Trophoblast cell (in vitro differentiated cells and primary cell): ENCODE data around the gene ELOVL7.

Experiments
- DNase-seq, 2 donors: peaks; one replicate each; pipeline ENCODE4 v3.0.0-alpha.2; 2016
- H2AFZ ChIP-seq: 2 replicates; pipeline ENCODE4 v1.6.1; 2013; ENCODE audit warnings: low read length, moderate library complexity, mild to moderate bottlenecking; ENCODE audit not compliant: insufficient read depth, poor library complexity
- H2AK5ac ChIP-seq: 2 replicates; pipeline ENCODE4 v1.6.1; 2013; ENCODE audit warnings: mild to moderate bottlenecking, low read length
- H2BK120ac ChIP-seq: 2 replicates; pipeline ENCODE4 v1.6.1; 2013; ENCODE audit warnings: low read length, mild to moderate bottlenecking, moderate library complexity; ENCODE audit not compliant: insufficient read depth, poor library complexity
- H2BK12ac ChIP-seq: 2 replicates; pipeline ENCODE4 v1.6.1; 2013; ENCODE audit warnings: mild to moderate bottlenecking, low read length, moderate library complexity
- H2BK5ac ChIP-seq: 2 replicates; pipeline ENCODE4 v1.6.1; 2013; ENCODE audit warnings: low read length, low read depth, moderate library complexity, mild to moderate bottlenecking; ENCODE audit not compliant: poor library complexity
- H3K14ac ChIP-seq: 2 replicates; pipeline ENCODE4 v1.6.1; 2013; ENCODE audit warnings: mild to moderate bottlenecking, low read length
- H3K18ac ChIP-seq: 2 replicates; pipeline ENCODE4 v1.6.1; 2013; ENCODE audit warnings: mild to moderate bottlenecking, low read length
- H3K23ac ChIP-seq: 2 replicates; pipeline ENCODE4 v1.6.1; 2013; ENCODE audit warnings: low read length
- H3K27ac ChIP-seq: 2 replicates; pipeline ENCODE4 v1.5.1; 2013; ENCODE audit warnings: low read depth, mild to moderate bottlenecking, inconsistent platforms, low read length, moderate library complexity
- H3K27me3 ChIP-seq: 2 replicates; pipeline ENCODE4 v1.6.1; 2013; ENCODE audit warnings: inconsistent platforms, mild to moderate bottlenecking, low read length, moderate library complexity; ENCODE audit not compliant: insufficient read depth
- H3K36me3 ChIP-seq, 2 experiments: 1 replicate in 1 of 2; 2 replicates in 1 of 2; pipeline ENCODE4 v1.6.1; 2013; ENCODE audit warnings: low read length in 2 of 2, mild to moderate bottlenecking in 2 of 2, moderate library complexity in 1 of 2; ENCODE audit not compliant: insufficient read depth in 2 of 2, control insufficient read depth in 1 of 2
- H3K4ac ChIP-seq: 2 replicates; pipeline ENCODE4 v1.6.1; 2013; ENCODE audit warnings: low read depth, mild to moderate bottlenecking, low read length, moderate library complexity
- H3K4me1 ChIP-seq, 2 experiments: 1 replicate in 1 of 2; 2 replicates in 1 of 2; pipeline ENCODE4 v1.6.1; 2013; ENCODE audit warnings: low read length in 2 of 2, mild to moderate bottlenecking in 2 of 2, moderate library complexity in 1 of 2; ENCODE audit not compliant: insufficient read depth in 2 of 2, control insufficient read depth in 1 of 2
- H3K4me2 ChIP-seq: 2 replicates; pipeline ENCODE4 v1.6.1; 2013; ENCODE audit warnings: inconsistent platforms, mild to moderate bottlenecking, low read length, moderate library complexity
- H3K4me3 ChIP-seq: 2 replicates; pipeline ENCODE4 v1.5.1; 2013; ENCODE audit warnings: mild to moderate bottlenecking, low read depth, low read length, inconsistent platforms
- H3K79me1 ChIP-seq: one replicate; pipeline ENCODE4 v1.6.1; 2013; ENCODE audit warnings: low read length
- H3K79me2 ChIP-seq: 2 replicates; pipeline ENCODE4 v1.6.1; 2013; ENCODE audit warnings: low read length, mild to moderate bottlenecking; ENCODE audit not compliant: control insufficient read depth, insufficient read depth, poor library complexity
- H3K9ac ChIP-seq: 2 replicates; pipeline ENCODE4 v1.6.1; 2013; ENCODE audit warnings: mild to moderate bottlenecking, low read length
- H3K9me3 ChIP-seq: 2 replicates; pipeline ENCODE4 v1.6.1; 2013; ENCODE audit warnings: low read depth, mild to moderate bottlenecking, control low read depth, inconsistent platforms, low read length; ENCODE audit not compliant: insufficient read depth
- H4K12ac ChIP-seq: 2 replicates; pipeline ENCODE4 v1.6.1; 2013; ENCODE audit warnings: low read depth, mild to moderate bottlenecking, low read length, moderate library complexity
- H4K8ac ChIP-seq: 2 replicates; pipeline ENCODE4 v1.6.1; 2013; ENCODE audit warnings: low read depth, mild to moderate bottlenecking, low read length, moderate library complexity
- H4K91ac ChIP-seq: one replicate; pipeline ENCODE4 v1.6.1; 2013; ENCODE audit warnings: low read depth, mild to moderate bottlenecking, low read length, moderate library complexity
- WGBS: extraction: QIAGEN DNeasy Blood & Tissue Kit; methylation state at CpG from one replicate; pipeline ENCODE4 v1.1.7; 2013; ENCODE audit warnings: missing lambda C conversion rate; ENCODE audit not compliant: insufficient read length, insufficient coverage; ENCODE audit errors: extremely low coverage; 5-methylcytosine and 5-hydroxymethylcytosine counted together

ELOVL7 gene

GRCh38 chr5:60842871-60843385 lies 1.1 kb downstream of the ELOVL7 start:
- Histone ChIP-seq H4K8ac (no peak overlapping the region), H2BK120ac (no peak overlapping the region), H2AFZ (no peak overlapping the region), H3K4ac (no peak overlapping the region), H3K79me2 (no peaks in the 10 kb centered on the region), H3K18ac (no peak overlapping the region), H2AK5ac (no peak overlapping the region), H3K14ac (no peak overlapping the region), H3K27ac (no peak overlapping the region), H3K9me3 (no peaks in the 10 kb centered on the region), H3K4me3 (peak overlapping the region; percentile 84), H3K9ac (no peak overlapping the region), H4K12ac (no peak overlapping the region), H4K91ac (no peak overlapping the region), H3K27me3 (peaks cover 11% of the 10 kb centered on the region), H2BK12ac (no peak overlapping the region), H3K4me2 (peak overlapping the region; percentile 100), H3K23ac (no peak overlapping the region), H3K36me3 (no peaks in the 10 kb centered on the region), H3K4me1 (peaks cover 0 to 2% of the 10 kb centered on the region in 2 experiments), H2BK5ac (no peak overlapping the region), H3K79me1 (peaks cover 2% of the 10 kb centered on the region)
- WGBS: no CpG with 5 or more reads among the region's 26 CpGs
- no peak for DNase-seq

- DNase-seq: no peak
- H4K91ac ChIP-seq: no peak overlapping the region
- H3K4me1 ChIP-seq: peaks cover 0 to 2% of the 10 kb centered on the region in 2 experiments
- H4K12ac ChIP-seq: no peak overlapping the region
- H2AK5ac ChIP-seq: no peak overlapping the region
- H3K27me3 ChIP-seq: peaks cover 11% of the 10 kb centered on the region
- H2AFZ ChIP-seq: no peak overlapping the region
- no peaks in the 10 kb centered on the region for H3K79me2 ChIP-seq
- H3K14ac ChIP-seq: no peak overlapping the region
- no peak overlapping the region for H3K9ac ChIP-seq
- peaks cover 2% of the 10 kb centered on the region for H3K79me1 ChIP-seq
- H3K23ac ChIP-seq: no peak overlapping the region
- whole genome bisulfite sequencing: no CpG with 5 or more reads among the region's 2 CpGs
- H3K4ac ChIP-seq: no peak overlapping the region
- no peak overlapping the region for H3K4me3 ChIP-seq
- H3K27ac ChIP-seq: no peak overlapping the region
- H3K18ac ChIP-seq: no peak overlapping the region
- no peaks in the 10 kb centered on the region for H3K9me3 ChIP-seq
- no peak overlapping the region for H2BK5ac ChIP-seq
- no peak overlapping the region for H3K4me2 ChIP-seq
- no peak overlapping the region for H4K8ac ChIP-seq
- H2BK12ac ChIP-seq: no peak overlapping the region
- no peaks in the 10 kb centered on the region for H3K36me3 ChIP-seq
- H2BK120ac ChIP-seq: no peak overlapping the region
These were observed 2.7 kb downstream of the ELOVL7 start for GRCh38 chr5:60841361-60841760.

- no peak overlapping the region for H3K4me2 ChIP-seq
- H3K4me3 ChIP-seq: no peak overlapping the region
- H4K8ac ChIP-seq: no peak overlapping the region
- H3K23ac ChIP-seq: no peak overlapping the region
- H3K14ac ChIP-seq: no peak overlapping the region
- no peaks in the 10 kb centered on the region for H3K27me3 ChIP-seq
- WGBS: no CpG with 5 or more reads among the region's 3 CpGs
- no peak overlapping the region for H3K9ac ChIP-seq
- H2AK5ac ChIP-seq: no peak overlapping the region
- H4K12ac ChIP-seq: no peak overlapping the region
- H3K79me2 ChIP-seq: no peaks in the 10 kb centered on the region
- no peak overlapping the region for H3K18ac ChIP-seq
- no peaks in the 10 kb centered on the region for H3K4me1 ChIP-seq
- no peak overlapping the region for H2BK5ac ChIP-seq
- no peak overlapping the region for H2BK120ac ChIP-seq
- H3K36me3 ChIP-seq: no peaks in the 10 kb centered on the region
- no peak overlapping the region for H4K91ac ChIP-seq
- no peaks in the 10 kb centered on the region for H3K79me1 ChIP-seq
- H2BK12ac ChIP-seq: no peak overlapping the region
- no peak overlapping the region for H2AFZ ChIP-seq
- DNase-seq: peak in 1 of 2 donors; percentile 70
- no peaks in the 10 kb centered on the region for H3K9me3 ChIP-seq
- no peak overlapping the region for H3K27ac ChIP-seq
- H3K4ac ChIP-seq: no peak overlapping the region
These were observed 7.9 kb downstream of the ELOVL7 start for GRCh38 chr5:60836131-60836530.

- no peak for DNase-seq
- Histone ChIP-seq H4K8ac (no peak overlapping the region), H3K27ac (no peak overlapping the region), H3K27me3 (no peaks in the 10 kb centered on the region), H3K9ac (no peak overlapping the region), H2BK5ac (no peak overlapping the region), H2BK12ac (no peak overlapping the region), H4K91ac (no peak overlapping the region), H4K12ac (no peak overlapping the region), H3K36me3 (no peaks in the 10 kb centered on the region), H3K14ac (no peak overlapping the region), H3K4me1 (no peaks in the 10 kb centered on the region), H2BK120ac (no peak overlapping the region), H3K18ac (no peak overlapping the region), H3K4me2 (no peak overlapping the region), H3K4ac (no peak overlapping the region), H3K9me3 (no peaks in the 10 kb centered on the region), H3K4me3 (no peak overlapping the region), H3K79me2 (no peaks in the 10 kb centered on the region), H3K23ac (no peak overlapping the region), H2AFZ (no peak overlapping the region), H2AK5ac (no peak overlapping the region), H3K79me1 (no peaks in the 10 kb centered on the region)
- WGBS: 100% methylated on average over 2 of the region's 5 CpGs
These were observed 8.5 kb downstream of the ELOVL7 start for GRCh38 chr5:60835554-60835953.
